Mesodermal cell (in vitro differentiated cells): Measurements from ENCODE around the gene JMJD6.
"Not testable (repeated sequence)": the region's sequence is repeated elsewhere in the genome, so short reads cannot be mapped to it uniquely, and the experiment has no call there.

Experiments used
- H3K27ac ChIP-seq: 2 replicates; pipeline ENCODE4 v1.7.0; 2013; ENCODE audit warnings: mild to moderate bottlenecking, low read depth, low read length, moderate library complexity; ENCODE audit not compliant: severe bottlenecking
- H3K36me3 ChIP-seq: 2 replicates; pipeline ENCODE4 v1.7.1; 2013; ENCODE audit warnings: mild to moderate bottlenecking, low read length, moderate library complexity; ENCODE audit not compliant: control insufficient read depth, insufficient read depth
- H3K4me1 ChIP-seq: one replicate; pipeline ENCODE4 v1.7.1; 2013; ENCODE audit warnings: mild to moderate bottlenecking, low read length; ENCODE audit not compliant: insufficient read depth, control insufficient read depth, poor library complexity, severe bottlenecking
- H3K4me3 ChIP-seq: 2 replicates; pipeline ENCODE4 v1.7.0; 2013; ENCODE audit warnings: low read length, control low read depth, mild to moderate bottlenecking; ENCODE audit not compliant: insufficient read depth, poor library complexity, severe bottlenecking; ENCODE audit errors: extremely low read depth
- H3K9me3 ChIP-seq: 2 replicates; pipeline ENCODE4 v1.7.1; 2013; ENCODE audit warnings: mild to moderate bottlenecking, low read length, moderate library complexity; ENCODE audit not compliant: control insufficient read depth
- WGBS, 2 experiments: methylation state at CpG; one replicate each; pipeline ENCODE4 v1.1.5; 2013; ENCODE audit warnings: missing lambda C conversion rate in 2 of 2; ENCODE audit not compliant: insufficient coverage in 2 of 2; 5-methylcytosine and 5-hydroxymethylcytosine counted together

JMJD6 gene

GRCh38 chr17:76707985-76708807 is 18.2 kb downstream of the JMJD6 start:
- peak overlapping the region; percentile 49 for H3K27ac ChIP-seq
- no peaks in the 10 kb centered on the region for H3K9me3 ChIP-seq
- H3K4me1 ChIP-seq = peaks cover 13% of the 10 kb centered on the region
- peaks cover 16% of the 10 kb centered on the region for H3K36me3 ChIP-seq
- no peak overlapping the region for H3K4me3 ChIP-seq
- 11 to 14% methylated on average over 6 to 8 of the region's 14 CpGs for WGBS, 2 experiments

DNA sequence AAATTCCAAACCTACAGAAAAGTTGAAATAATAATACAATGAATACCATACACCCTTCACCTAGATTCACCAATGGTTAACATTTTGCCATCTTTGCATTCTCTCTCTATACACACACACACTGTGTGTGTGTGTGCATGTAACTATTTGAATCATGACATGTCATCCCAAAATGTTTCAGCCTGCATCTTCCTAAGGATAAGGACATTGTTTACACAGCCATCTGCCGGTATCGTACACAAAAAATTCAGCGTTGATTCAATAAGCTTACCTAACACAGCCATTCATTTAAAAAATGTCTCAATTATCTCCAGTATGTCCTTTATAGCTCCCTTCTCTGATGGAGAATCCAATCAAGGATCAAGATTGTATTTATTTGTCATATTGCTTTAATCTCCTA is 19.6 kb downstream of the JMJD6 start:
- 93 to 97% methylated on average over 3 of the region's 3 CpGs for WGBS, 2 experiments
- H3K4me3 ChIP-seq = no peak overlapping the region

DNA sequence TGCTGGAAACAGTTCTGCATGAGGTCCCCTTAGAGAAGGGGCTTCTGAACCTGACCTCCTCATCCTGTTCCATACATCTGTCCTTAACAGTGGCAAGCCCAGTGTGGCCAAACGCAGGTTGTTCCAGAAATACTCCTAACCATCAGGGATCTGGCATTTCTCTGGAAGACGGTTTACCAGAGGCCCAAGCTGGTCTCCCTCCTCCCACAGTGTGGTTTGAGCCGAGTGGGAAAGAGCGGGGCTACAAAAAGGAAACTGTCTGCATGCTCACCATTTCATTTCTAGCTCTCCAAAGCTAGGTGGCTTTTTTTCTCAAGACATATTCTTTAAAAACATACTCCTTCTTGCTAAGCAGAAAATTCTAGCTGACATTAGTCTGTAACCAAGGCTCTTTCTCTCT is 21.6 kb downstream of the JMJD6 start:
- 91 to 96% methylated on average over 3 to 4 of the region's 4 CpGs for WGBS, 2 experiments
- Histone ChIP-seq H3K4me1 (peaks cover 28% of the 10 kb centered on the region), H3K27ac (no peak overlapping the region), H3K9me3 (no peaks in the 10 kb centered on the region), H3K36me3 (peaks cover 11% of the 10 kb centered on the region), H3K4me3 (no peak overlapping the region)

More for the DNA sequence above, 19.6 kb downstream of the JMJD6 start:
- Histone ChIP-seq H3K9me3 (no peaks in the 10 kb centered on the region), H3K27ac (no peak overlapping the region), H3K36me3 (peaks cover 11% of the 10 kb centered on the region), H3K4me1 (peaks cover 14% of the 10 kb centered on the region)

DNA sequence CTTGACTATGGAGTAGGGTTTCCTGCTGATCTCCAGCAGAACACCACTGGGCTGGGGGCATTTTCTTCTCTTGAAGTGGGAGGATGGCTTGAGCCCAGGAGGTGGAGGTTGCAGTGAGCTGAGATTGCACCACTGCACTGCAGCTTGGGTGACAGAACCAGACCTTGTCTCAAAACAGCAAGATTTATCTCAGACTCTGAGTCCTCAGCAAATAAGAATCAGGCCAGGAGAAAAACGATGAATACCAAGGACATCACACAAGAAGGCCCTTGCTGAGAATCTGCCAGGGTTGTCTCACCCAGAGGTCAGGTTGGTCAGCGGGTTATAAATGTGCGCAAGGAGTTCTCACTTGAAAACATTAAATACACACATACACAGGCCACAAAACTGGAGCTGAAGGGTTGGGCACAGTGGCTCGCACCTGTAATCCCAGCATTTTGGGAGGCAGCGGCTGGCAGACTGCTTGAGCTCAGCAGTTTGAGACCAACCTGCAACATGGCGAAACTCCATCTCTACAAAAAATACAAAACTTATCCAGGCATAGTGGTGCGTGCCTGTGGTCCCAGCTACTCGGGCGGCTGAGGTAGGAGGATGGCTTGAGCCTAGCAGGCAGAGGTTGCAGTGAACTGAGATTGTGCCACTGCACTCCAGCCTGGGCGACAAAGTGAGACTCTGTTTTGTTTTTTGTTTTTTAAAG is 23.3 kb downstream of the JMJD6 start:
- peaks cover 22% of the 10 kb centered on the region for H3K4me1 ChIP-seq
- H3K36me3 ChIP-seq = peaks cover 6% of the 10 kb centered on the region
- H3K4me3 ChIP-seq = no peak overlapping the region
- no peaks in the 10 kb centered on the region for H3K9me3 ChIP-seq
- 98 to 100% methylated on average over 7 to 9 of the region's 10 CpGs for whole genome bisulfite sequencing, 2 experiments
- H3K27ac ChIP-seq = no peak overlapping the region

- H3K4me1 ChIP-seq = peaks cover 27% of the 10 kb centered on the region
- no CpG with 5 or more reads among the region's 2 CpGs for WGBS, 2 experiments
These were observed 24.3 kb downstream of the JMJD6 start for GRCh38 chr17:76702076-76702475.

GRCh38 chr17:76701471-76701967 is 24.9 kb downstream of the JMJD6 start:
- WGBS, 2 experiments = 81 to 82% methylated on average over 7 to 10 of the region's 11 CpGs
- Histone ChIP-seq H3K4me1 (peaks cover 31% of the 10 kb centered on the region), H3K9me3 (no peaks in the 10 kb centered on the region), H3K27ac (peak overlapping the region; percentile 19), H3K4me3 (no peak overlapping the region), H3K36me3 (peaks cover 7% of the 10 kb centered on the region)

More at GRCh38 chr17:76702076-76702475, 24.3 kb downstream of the JMJD6 start:
- H3K36me3 ChIP-seq = peaks cover 6% of the 10 kb centered on the region
- no peak overlapping the region for H3K4me3 ChIP-seq
- H3K27ac ChIP-seq = no peak overlapping the region
- H3K9me3 ChIP-seq = no peaks in the 10 kb centered on the region

GRCh38 chr17:76700617-76701470 is 25.6 kb downstream of the JMJD6 start:
- H3K9me3 ChIP-seq = no peaks in the 10 kb centered on the region
- no peak overlapping the region for H3K4me3 ChIP-seq
- peaks cover 11% of the 10 kb centered on the region for H3K36me3 ChIP-seq
- peaks cover 32% of the 10 kb centered on the region for H3K4me1 ChIP-seq
- peak overlapping the region; percentile 51 for H3K27ac ChIP-seq
- 56 to 57% methylated on average over 25 to 31 of the region's 33 CpGs for WGBS, 2 experiments

- peaks cover 32% of the 10 kb centered on the region for H3K4me1 ChIP-seq
- peaks cover 11% of the 10 kb centered on the region for H3K36me3 ChIP-seq
- 85 to 87% methylated on average over 7 of the region's 8 CpGs for WGBS, 2 experiments
- H3K9me3 ChIP-seq = no peaks in the 10 kb centered on the region
- H3K4me3 ChIP-seq = no peak overlapping the region
- no peak overlapping the region for H3K27ac ChIP-seq
These were observed 26.2 kb downstream of the JMJD6 start for GRCh38 chr17:76700270-76700616.

DNA sequence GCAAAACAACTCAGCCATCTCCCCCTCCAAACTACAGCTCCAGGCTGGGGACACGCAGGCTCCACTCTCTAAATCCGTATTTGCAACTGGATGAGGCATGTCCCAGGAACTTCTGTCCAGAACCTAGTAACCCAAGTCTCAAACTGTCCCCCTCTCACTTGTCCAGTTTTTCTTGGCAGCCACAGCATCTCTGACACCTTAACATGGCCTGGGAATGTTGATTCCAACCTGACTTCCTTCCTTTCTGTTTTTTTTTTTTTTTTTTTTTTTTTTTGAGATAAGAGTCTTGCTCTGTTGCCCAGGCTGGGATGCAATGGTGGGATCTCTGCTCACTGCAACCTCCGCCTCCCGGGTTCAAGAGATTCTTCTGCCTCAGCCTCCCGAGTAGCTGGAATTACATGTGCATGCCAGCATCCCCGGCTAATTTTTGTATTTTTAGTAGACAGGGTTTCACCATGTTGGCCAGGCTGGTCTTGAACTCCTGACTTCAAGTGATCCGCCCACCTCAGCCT is 27.9 kb downstream of the JMJD6 start:
- not testable (repeated sequence) for H3K9me3 ChIP-seq, H3K27ac ChIP-seq
- H3K4me1 ChIP-seq = peaks cover 32% of the 10 kb centered on the region

More for the DNA sequence above, 27.9 kb downstream of the JMJD6 start:
- WGBS, 2 experiments = 94 to 98% methylated on average over 7 of the region's 7 CpGs
- peaks cover 11% of the 10 kb centered on the region for H3K36me3 ChIP-seq
- not testable (repeated sequence) for H3K4me3 ChIP-seq
